Endodermal cell (in vitro differentiated cells): ENCODE data around the gene STAT3. TPM values are rescaled to one million over a fixed set of nuclear protein-coding genes. Genes with fewer than 3 reads are reported as not detected.
"Not testable (repeated sequence)": the region's sequence is repeated elsewhere in the genome, so short reads cannot be mapped to it uniquely, and the experiment has no call there.

Experiments used
- DNase-seq: peaks from one replicate; pipeline ENCODE4 v3.0.0-alpha.2; 2017
- H3K27ac ChIP-seq: 2 replicates; pipeline ENCODE4 v1.5.1; 2013; ENCODE audit warnings: mild to moderate bottlenecking, low read depth, low read length, moderate library complexity
- H3K27me3 ChIP-seq: 2 replicates; pipeline ENCODE4 v1.6.1; 2013; ENCODE audit warnings: mild to moderate bottlenecking, low read length, moderate library complexity; ENCODE audit not compliant: insufficient read depth, control insufficient read depth, poor library complexity, severe bottlenecking
- H3K36me3 ChIP-seq: 2 replicates; pipeline ENCODE4 v1.7.0; 2013; ENCODE audit warnings: mild to moderate bottlenecking, low read length, moderate library complexity; ENCODE audit not compliant: control insufficient read depth, insufficient read depth
- H3K4me1 ChIP-seq: one replicate; pipeline ENCODE4 v1.7.0; 2013; ENCODE audit warnings: low read length; ENCODE audit not compliant: control insufficient read depth, insufficient read depth
- H3K4me3 ChIP-seq: 2 replicates; pipeline ENCODE4 v1.5.1; 2013; ENCODE audit warnings: mild to moderate bottlenecking, low read length, moderate library complexity
- H3K9ac ChIP-seq: 2 replicates; pipeline ENCODE4 v1.6.1; 2013; ENCODE audit warnings: mild to moderate bottlenecking, low read length, moderate library complexity; ENCODE audit not compliant: poor library complexity, severe bottlenecking; ENCODE audit errors: extremely low read depth
- H3K9me3 ChIP-seq: 2 replicates; pipeline ENCODE4 v1.6.1; 2013; ENCODE audit warnings: mild to moderate bottlenecking, low read length, moderate library complexity; ENCODE audit not compliant: control insufficient read depth
- H3K27ac Mint-ChIP-seq: 2 replicates; pipeline ENCODE4 v1.8.0; 2020; ENCODE audit warnings: mixed read lengths
- H3K27me3 Mint-ChIP-seq: 2 replicates; pipeline ENCODE4 v1.8.0; 2021; ENCODE audit warnings: mild to moderate bottlenecking, mixed read lengths; ENCODE audit not compliant: insufficient read depth
- H3K36me3 Mint-ChIP-seq: 2 replicates; pipeline ENCODE4 v1.8.0; 2020; ENCODE audit warnings: low read depth, mixed read lengths
- H3K4me1 Mint-ChIP-seq: 2 replicates; pipeline ENCODE4 v1.8.0; 2020; ENCODE audit warnings: mixed read lengths
- H3K4me3 Mint-ChIP-seq: 2 replicates; pipeline ENCODE4 v1.8.0; 2020; ENCODE audit warnings: mild to moderate bottlenecking, moderate library complexity, mixed read lengths
- H3K9me3 Mint-ChIP-seq: 2 replicates; pipeline ENCODE4 v1.8.0; 2020; ENCODE audit warnings: mild to moderate bottlenecking, mixed read lengths
- CTCF ChIP-seq: fragments of 200-600 bp; sonication (generic); conservative IDR thresholded peaks from 2 replicates; pipeline ENCODE4 v1.5.0; 2021; ENCODE audit warnings: antibody characterized with exemption, mild to moderate bottlenecking
- WGBS, 2 experiments: methylation state at CpG; one replicate each; pipeline versions ENCODE4 v1.1.5 to v1.1.7; 2013; ENCODE audit warnings: missing lambda C conversion rate in 2 of 2, mixed read lengths in 1 of 2; ENCODE audit not compliant: insufficient coverage in 1 of 2, insufficient read length in 1 of 2; 5-methylcytosine and 5-hydroxymethylcytosine counted together
- total RNA-seq, 2 donors: library from RNA; stranded (reverse); fragmentation: NEBNext Ultra II Directional in 1 of 2; extraction: Animal tissue kit (Norgen Biotek cat#: 25700) in 1 of 2; gene quantifications; 2 replicates in 1 of 2; 3 replicates in 1 of 2; pipeline ENCODE4 v1.2.1, GENCODE V29; 2021

STAT3 gene
- total RNA-seq, 2 donors from 2014 or later = 27.5 to 32.4 TPM

GRCh38 chr17:42421507-42422338 lies 33.5 kb upstream of the STAT3 start:
- Mint-ChIP-seq H3K4me1 (peaks cover 10% of the 10 kb centered on the region), H3K9me3 (no peaks in the 10 kb centered on the region), H3K4me3 (peak overlapping the region; percentile 61), H3K36me3 (no peaks in the 10 kb centered on the region), H3K27ac (no peak overlapping the region), H3K27me3 (peaks cover 69% of the 10 kb centered on the region)
- no peak overlapping the region for H3K9ac ChIP-seq
- no peaks in the 10 kb centered on the region for H3K9me3 ChIP-seq
- H3K36me3 ChIP-seq = no peaks in the 10 kb centered on the region
- WGBS, 2 experiments = 7 to 8% methylated on average over 12 to 59 of the region's 59 CpGs
- no peak for TF ChIP-seq CTCF
- no peaks in the 10 kb centered on the region for H3K4me1 ChIP-seq
- H3K27ac ChIP-seq = no peak overlapping the region
- DNase-seq = peak; percentile 80
- peaks cover 72% of the 10 kb centered on the region for H3K27me3 ChIP-seq
- H3K4me3 ChIP-seq = peak overlapping the region; percentile 75

GRCh38 chr17:42421136-42421506 lies 32.9 kb upstream of the STAT3 start:
- TF ChIP-seq CTCF = no peak
- Histone ChIP-seq H3K9me3 (no peaks in the 10 kb centered on the region), H3K9ac (no peak overlapping the region), H3K36me3 (no peaks in the 10 kb centered on the region), H3K4me3 (no peak overlapping the region), H3K27me3 (peaks cover 68% of the 10 kb centered on the region), H3K27ac (no peak overlapping the region), H3K4me1 (no peaks in the 10 kb centered on the region)
- no peaks in the 10 kb centered on the region for H3K36me3 Mint-ChIP-seq
- no peak overlapping the region for H3K27ac Mint-ChIP-seq
- no peak for DNase-seq
- H3K27me3 Mint-ChIP-seq = peaks cover 66% of the 10 kb centered on the region
- peak overlapping the region; percentile 61 for H3K4me3 Mint-ChIP-seq
- H3K4me1 Mint-ChIP-seq = peaks cover 10% of the 10 kb centered on the region
- 63% methylated on average over 6 of the region's 6 CpGs; no CpG with 5 or more reads in 1 of the 2 experiments for WGBS, 2 experiments
- no peaks in the 10 kb centered on the region for H3K9me3 Mint-ChIP-seq

- not testable (repeated sequence) for H3K27ac Mint-ChIP-seq, H3K4me1 ChIP-seq, DNase-seq, H3K4me3 Mint-ChIP-seq, H3K36me3 ChIP-seq, H3K9me3 ChIP-seq, H3K4me1 Mint-ChIP-seq, H3K4me3 ChIP-seq, H3K9me3 Mint-ChIP-seq, H3K36me3 Mint-ChIP-seq, H3K27ac ChIP-seq, H3K9ac ChIP-seq
- WGBS, 2 experiments = 80 to 81% methylated on average over 1 to 2 of the region's 5 CpGs
- peaks cover 36% of the 10 kb centered on the region for H3K27me3 ChIP-seq
- peaks cover 37% of the 10 kb centered on the region for H3K27me3 Mint-ChIP-seq
Observed at GRCh38 chr17:42417981-42418380, 29.7 kb upstream of the STAT3 start.
